Gastroesophageal sphincter (tissue), 3 donors: ENCODE measurements around the gene RABGAP1.

Experiments used
- CTCF ChIP-seq, 4 experiments: fragments of 200-600 bp in 2 of 4; fragments of 450-650 bp in 2 of 4; sonication (generic) in 1 of 4; IDR thresholded peaks; one replicate each; pipeline ENCODE4 v1.5.1; 2017 to 2019; ENCODE audit warnings: antibody characterized with exemption in 4 of 4, mild to moderate bottlenecking in 2 of 4, moderate library complexity in 2 of 4
- POLR2A ChIP-seq, 2 donors: fragments of 450-650 bp; IDR thresholded peaks; one replicate each; pipeline ENCODE4 v1.6.1; 2017; ENCODE audit warnings: antibody characterized with exemption in 2 of 2, mild to moderate bottlenecking in 2 of 2, moderate library complexity in 1 of 2

- no peak for TF ChIP-seq POLR2A (IDR thresholded peaks at IDR 0.05)
- TF ChIP-seq CTCF (IDR thresholded peaks at IDR 0.05), result no peak
These were observed 8.9 kb downstream of the RABGAP1 start for GRCh38 chr9:122949696-122950095.
